ENCODE data around the gene GSN. TPM values are rescaled to one million over a fixed set of nuclear protein-coding genes. Genes with fewer than 3 reads are reported as not detected.

The GSN gene
- total and polyA plus RNA-seq, 2 donors (not counting 1 experiment from before 2014, with no cell fraction given), result 38.4 to 45.4 TPM

- H3K27ac Mint-ChIP-seq, result peak overlapping the region; percentile 83
- POLR2A ChIA-PET, result interaction anchor here (0.6 to 1.4 kb wide), 4 partner anchors 31 to 229 kb away, joined by 3 to 10 read pairs (median 4); partner anchors contain the start of gene GSN
Observed at GRCh38 chr9:121298689-121299466, 30.9 kb downstream of the GSN start.

More at GRCh38 chr9:121298689-121299466, 30.9 kb downstream of the GSN start:
- Histone ChIP-seq H3K9ac (ENCODE audit: low read length) (peak overlapping the region; percentile 59), H3K27me3 (replicated peaks in 1 of 4; ENCODE audit: control extremely low read depth in 1 of 4, control insufficient read depth in 3 of 4, insufficient read depth in 4 of 4, low read length in 3 of 4) (peaks cover 0 to 5% (median 2%) of the 10 kb centered on the region in 4 experiments), H3K4me3 (ENCODE audit: control extremely low read depth in 1 of 5, extremely low read depth in 1 of 5, insufficient read depth in 1 of 5, low read depth in 2 of 5, low read length in 4 of 5) (peak overlapping the region in 4 of 5 experiments; percentile 41 to 61 (median 56)), H3K36me3 (replicated peaks in 1 of 2; ENCODE audit: control extremely low read depth in 1 of 2, control insufficient read depth in 1 of 2, extremely low read depth in 1 of 2, insufficient read depth in 2 of 2, low read length in 1 of 2) (peaks cover 0 to 5% of the 10 kb centered on the region in 2 experiments), H3K4me1 (ENCODE audit: control insufficient read depth in 2 of 2, insufficient read depth in 2 of 2, low read length in 2 of 2) (peaks cover 20 to 38% of the 10 kb centered on the region in 2 donors), H3K4me2 (replicated peaks; ENCODE audit: low read depth, low read length, poor library complexity, severe bottlenecking) (peak overlapping the region; percentile 86), H3K79me2 (ENCODE audit: control insufficient read depth, insufficient read depth, low read length) (peaks cover 6% of the 10 kb centered on the region), H3K9me3 (ENCODE audit: control extremely low read depth in 1 of 3, control insufficient read depth in 2 of 3, insufficient read depth in 1 of 3, low read length in 2 of 3) (peaks cover 0 to 4% (median 0%) of the 10 kb centered on the region in 3 donors), H2AFZ (ENCODE audit: insufficient read depth, low read depth, low read length, poor library complexity, severe bottlenecking) (peak overlapping the region; percentile 72), H4K20me1 (ENCODE audit: control insufficient read depth, insufficient read depth, low read length, poor library complexity, severe bottlenecking) (no peaks in the 10 kb centered on the region), H3K27ac (ENCODE audit: low read length in 2 of 2) (peak overlapping the region; percentile 51 to 64)
- peak overlapping the region; percentile 83 for H3K4me3 Mint-ChIP-seq
- intact Hi-C loops (cut with micrococcal nuclease), result loop anchor here (5.0 kb wide), 1 partner anchor 87 kb away; no protein-coding TSS in a partner anchor
- H3K9me3 Mint-ChIP-seq (ENCODE audit: insufficient read depth), result no peaks in the 10 kb centered on the region
- CTCF ChIA-PET, result interaction anchor here (0.7 to 5.3 kb wide), 11 partner anchors 10 to 166 kb away, joined by 3 to 27 read pairs (median 4); partner anchors contain the start of gene GSN
- no peak for TF ChIP-seq EZH2 (IDR thresholded peaks at IDR 0.05; ENCODE audit: borderline replicate concordance, insufficient read depth, low read depth, low read length, poor library complexity, severe bottlenecking)
- TF ChIP-seq, protein P1, sequence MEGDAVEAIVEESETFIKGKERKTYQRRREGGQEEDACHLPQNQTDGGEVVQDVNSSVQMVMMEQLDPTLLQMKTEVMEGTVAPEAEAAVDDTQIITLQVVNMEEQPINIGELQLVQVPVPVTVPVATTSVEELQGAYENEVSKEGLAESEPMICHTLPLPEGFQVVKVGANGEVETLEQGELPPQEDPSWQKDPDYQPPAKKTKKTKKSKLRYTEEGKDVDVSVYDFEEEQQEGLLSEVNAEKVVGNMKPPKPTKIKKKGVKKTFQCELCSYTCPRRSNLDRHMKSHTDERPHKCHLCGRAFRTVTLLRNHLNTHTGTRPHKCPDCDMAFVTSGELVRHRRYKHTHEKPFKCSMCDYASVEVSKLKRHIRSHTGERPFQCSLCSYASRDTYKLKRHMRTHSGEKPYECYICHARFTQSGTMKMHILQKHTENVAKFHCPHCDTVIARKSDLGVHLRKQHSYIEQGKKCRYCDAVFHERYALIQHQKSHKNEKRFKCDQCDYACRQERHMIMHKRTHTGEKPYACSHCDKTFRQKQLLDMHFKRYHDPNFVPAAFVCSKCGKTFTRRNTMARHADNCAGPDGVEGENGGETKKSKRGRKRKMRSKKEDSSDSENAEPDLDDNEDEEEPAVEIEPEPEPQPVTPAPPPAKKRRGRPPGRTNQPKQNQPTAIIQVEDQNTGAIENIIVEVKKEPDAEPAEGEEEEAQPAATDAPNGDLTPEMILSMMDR (IDR thresholded peaks at IDR 0.05), result no peak
- peaks cover 25% of the 10 kb centered on the region for H3K4me1 Mint-ChIP-seq
- 40% methylated on average over 11 of the region's 13 CpGs for WGBS (ENCODE audit: insufficient coverage)
- peak; percentile 64 for ATAC-seq (ENCODE audit: low read depth)
- H3K27me3 Mint-ChIP-seq, result peaks cover 4% of the 10 kb centered on the region
- peak; percentile 39 for DNase-seq
